GDM1 (cell line): ENCODE data around the gene BAIAP2L2.
"Not testable (repeated sequence)": the region's sequence is repeated elsewhere in the genome, so short reads cannot be mapped to it uniquely, and the experiment has no call there.

Source experiments
- DNase-seq: peaks from one replicate; lab custom pipeline; 2025; lab: John Stamatoyannopoulos, UW

Gene BAIAP2L2

GRCh38 chr22:38110008-38110862 is at the start of gene BAIAP2L2:
BAIAP2L2 (minus strand) TSS chr22:38110684; CDS start chr22:38110525, 159 bp downstream.
- no peak for DNase-seq

- DNase-seq = no peak
Measured at GRCh38 chr22:38155703-38156102, 45.2 kb upstream of the BAIAP2L2 start.

GRCh38 chr22:38154563-38154915 is 44.1 kb upstream of the BAIAP2L2 start:
- not testable (repeated sequence) for DNase-seq

GRCh38 chr22:38153821-38154562 is 43.5 kb upstream of the BAIAP2L2 start:
- no peak for DNase-seq

- DNase-seq = no peak
Measured at GRCh38 chr22:38151126-38151500, 40.6 kb upstream of the BAIAP2L2 start.

GRCh38 chr22:38148245-38148644 is 37.8 kb upstream of the BAIAP2L2 start:
- DNase-seq = no peak

- DNase-seq = not testable (repeated sequence)
Measured at GRCh38 chr22:38146166-38146565, 35.7 kb upstream of the BAIAP2L2 start.

GRCh38 chr22:38144025-38144405 is 33.5 kb upstream of the BAIAP2L2 start:
- no peak for DNase-seq

GRCh38 chr22:38142606-38143005 is 32.1 kb upstream of the BAIAP2L2 start:
- no peak for DNase-seq

GRCh38 chr22:38141217-38141973 is 30.9 kb upstream of the BAIAP2L2 start:
- DNase-seq = no peak

GRCh38 chr22:38139901-38140300 is 29.4 kb upstream of the BAIAP2L2 start:
- no peak for DNase-seq

GRCh38 chr22:38138961-38139360 is 28.5 kb upstream of the BAIAP2L2 start:
- no peak for DNase-seq

GRCh38 chr22:38137876-38138687 is 27.6 kb upstream of the BAIAP2L2 start:
- no peak for DNase-seq

- DNase-seq = no peak
Measured at GRCh38 chr22:38136607-38137006, 26.1 kb upstream of the BAIAP2L2 start.

GRCh38 chr22:38135133-38135706 is 24.7 kb upstream of the BAIAP2L2 start:
- no peak for DNase-seq

- no peak for DNase-seq
Measured at GRCh38 chr22:38133331-38133730, 22.8 kb upstream of the BAIAP2L2 start.

- no peak for DNase-seq
Measured at GRCh38 chr22:38132794-38133193, 22.3 kb upstream of the BAIAP2L2 start.

- DNase-seq = no peak
Measured at GRCh38 chr22:38132136-38132535, 21.7 kb upstream of the BAIAP2L2 start.

- DNase-seq = no peak
Measured at GRCh38 chr22:38131399-38131798, 20.9 kb upstream of the BAIAP2L2 start.

- DNase-seq = no peak
Measured at GRCh38 chr22:38129856-38130255, 19.4 kb upstream of the BAIAP2L2 start.

GRCh38 chr22:38129021-38129420 is 18.5 kb upstream of the BAIAP2L2 start:
- DNase-seq = no peak
